ENCODE measurements around the gene SH3BP1.
A peak's percentile ranks its signal among the peaks of the same experiment; 100 is the strongest.
"Not testable (repeated sequence)": the region's sequence is repeated elsewhere in the genome, so short reads cannot be mapped to it uniquely, and the experiment has no call there.

Gene SH3BP1

DNA sequence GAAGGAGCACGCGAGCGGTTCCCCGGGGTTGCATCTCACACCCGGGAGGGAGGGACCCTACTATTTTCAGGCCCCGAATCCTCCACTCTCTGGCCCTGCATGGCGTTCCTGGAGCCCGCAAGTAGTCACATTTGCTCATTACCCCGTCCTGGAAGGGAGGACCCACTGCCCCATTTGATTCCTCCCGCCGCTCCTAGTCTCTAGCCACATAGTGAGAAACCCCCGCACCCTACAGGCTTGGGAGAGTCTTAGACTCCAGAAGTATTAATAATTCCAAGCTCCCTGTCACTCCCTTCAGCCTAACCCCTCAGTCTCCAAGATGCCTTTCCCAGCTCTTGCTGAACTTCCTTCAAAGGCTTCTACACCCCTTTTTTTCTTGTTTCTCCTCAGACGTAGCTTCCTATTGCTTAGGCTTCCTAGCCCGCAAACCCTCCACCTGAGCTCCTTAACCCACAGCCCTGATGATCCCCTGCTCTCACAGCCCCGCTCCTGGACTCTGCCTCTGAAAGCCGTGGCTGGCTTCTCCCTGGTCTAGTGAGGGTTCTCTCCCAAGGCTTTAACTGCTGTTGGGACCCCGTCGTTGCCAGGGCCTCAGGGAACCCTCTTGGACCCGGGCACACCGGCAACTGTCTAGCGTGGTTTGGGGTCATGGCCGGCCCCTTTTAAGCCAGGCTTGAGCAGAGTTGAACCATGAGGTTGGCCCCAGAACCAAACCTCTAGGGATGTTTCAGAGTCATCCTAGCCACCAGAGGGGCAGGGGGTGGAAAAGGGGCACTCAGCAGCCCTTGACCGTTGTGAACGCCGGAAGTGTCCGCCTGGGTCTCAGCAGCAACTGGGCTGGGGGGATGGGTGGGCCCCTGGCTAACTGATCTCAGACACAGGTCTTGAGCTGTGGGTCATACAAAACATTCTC lies 30.0 kb upstream of the SH3BP1 start:
- peaks cover 42% of the 10 kb centered on the region for H3K4me1 ChIP-seq (ENCODE audit: control insufficient read depth, low read length)

DNA sequence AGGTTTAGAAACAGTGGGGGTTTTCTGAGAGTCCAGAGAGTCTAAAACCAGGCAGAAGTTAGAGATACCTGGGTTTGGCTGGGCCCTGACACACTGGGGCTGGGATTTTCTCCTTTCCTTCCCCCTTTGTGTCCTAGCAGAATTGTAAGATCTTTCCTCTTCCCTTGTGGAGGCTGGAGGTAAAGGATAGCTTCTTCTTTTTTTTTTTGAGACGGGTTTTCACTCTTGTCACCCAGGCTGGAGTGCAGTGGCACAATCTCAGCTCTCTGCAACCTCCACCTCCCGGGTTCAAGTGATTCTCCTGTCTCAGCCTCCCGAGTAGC lies 29.4 kb upstream of the SH3BP1 start:
- H4K20me1 ChIP-seq (ENCODE audit: control insufficient read depth, insufficient read depth, low read depth, low read length); H3K27me3 ChIP-seq (ENCODE audit: control insufficient read depth, low read length); H3K9me3 ChIP-seq (ENCODE audit: control insufficient read depth, insufficient read depth, low read length); H3K9me2 ChIP-seq (replicated peaks; ENCODE audit: control insufficient read depth, low read length): not testable (repeated sequence)
- peaks cover 38% of the 10 kb centered on the region for H3K4me1 ChIP-seq (ENCODE audit: control insufficient read depth, low read length)
- peaks cover 44% of the 10 kb centered on the region for H3K79me2 ChIP-seq (ENCODE audit: control insufficient read depth, low read length)
- H3F3A ChIP-seq (ENCODE audit: control insufficient read depth, insufficient read depth) = peaks cover 11% of the 10 kb centered on the region
- peaks cover 46% of the 10 kb centered on the region for H3K36me3 ChIP-seq (ENCODE audit: control insufficient read depth, low read length)
- H3K4me3 ChIP-seq (ENCODE audit: low read length) = peak overlapping the region; percentile 98
- H3K4me2 ChIP-seq (ENCODE audit: low read length) = peak overlapping the region; percentile 95
- H3K27ac ChIP-seq (ENCODE audit: low read depth, low read length) = peak overlapping the region; percentile 95

More for the DNA sequence above, 30.0 kb upstream of the SH3BP1 start:
- no peaks in the 10 kb centered on the region for H4K20me1 ChIP-seq (ENCODE audit: control insufficient read depth, insufficient read depth, low read depth, low read length)
- H3K79me2 ChIP-seq (ENCODE audit: control insufficient read depth, low read length) = peaks cover 44% of the 10 kb centered on the region
- H3K4me2 ChIP-seq (ENCODE audit: low read length) = peak overlapping the region; percentile 95
- peaks cover 41% of the 10 kb centered on the region for H3K36me3 ChIP-seq (ENCODE audit: control insufficient read depth, low read length)
- no peaks in the 10 kb centered on the region for H3K9me3 ChIP-seq (ENCODE audit: control insufficient read depth, insufficient read depth, low read length)
- peaks cover 11% of the 10 kb centered on the region for H3F3A ChIP-seq (ENCODE audit: control insufficient read depth, insufficient read depth)
- TF ChIP-seq EZH2phosphoT487 (IDR thresholded peaks at IDR 0.05; ENCODE audit: borderline replicate concordance, low read length) = no peak
- TF ChIP-seq, protein P1, sequence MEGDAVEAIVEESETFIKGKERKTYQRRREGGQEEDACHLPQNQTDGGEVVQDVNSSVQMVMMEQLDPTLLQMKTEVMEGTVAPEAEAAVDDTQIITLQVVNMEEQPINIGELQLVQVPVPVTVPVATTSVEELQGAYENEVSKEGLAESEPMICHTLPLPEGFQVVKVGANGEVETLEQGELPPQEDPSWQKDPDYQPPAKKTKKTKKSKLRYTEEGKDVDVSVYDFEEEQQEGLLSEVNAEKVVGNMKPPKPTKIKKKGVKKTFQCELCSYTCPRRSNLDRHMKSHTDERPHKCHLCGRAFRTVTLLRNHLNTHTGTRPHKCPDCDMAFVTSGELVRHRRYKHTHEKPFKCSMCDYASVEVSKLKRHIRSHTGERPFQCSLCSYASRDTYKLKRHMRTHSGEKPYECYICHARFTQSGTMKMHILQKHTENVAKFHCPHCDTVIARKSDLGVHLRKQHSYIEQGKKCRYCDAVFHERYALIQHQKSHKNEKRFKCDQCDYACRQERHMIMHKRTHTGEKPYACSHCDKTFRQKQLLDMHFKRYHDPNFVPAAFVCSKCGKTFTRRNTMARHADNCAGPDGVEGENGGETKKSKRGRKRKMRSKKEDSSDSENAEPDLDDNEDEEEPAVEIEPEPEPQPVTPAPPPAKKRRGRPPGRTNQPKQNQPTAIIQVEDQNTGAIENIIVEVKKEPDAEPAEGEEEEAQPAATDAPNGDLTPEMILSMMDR (IDR thresholded peaks at IDR 0.05; ENCODE audit: low read depth, low read length, poor library complexity, severe bottlenecking) = no peak
- H3K4me3 ChIP-seq (ENCODE audit: low read length) = peak overlapping the region; percentile 98
- peak overlapping the region; percentile 95 for H3K27ac ChIP-seq (ENCODE audit: low read depth, low read length)
- H3K9me2 ChIP-seq (replicated peaks; ENCODE audit: control insufficient read depth, low read length) = no peaks in the 10 kb centered on the region
- H3K27me3 ChIP-seq (ENCODE audit: control insufficient read depth, low read length) = no peaks in the 10 kb centered on the region

DNA sequence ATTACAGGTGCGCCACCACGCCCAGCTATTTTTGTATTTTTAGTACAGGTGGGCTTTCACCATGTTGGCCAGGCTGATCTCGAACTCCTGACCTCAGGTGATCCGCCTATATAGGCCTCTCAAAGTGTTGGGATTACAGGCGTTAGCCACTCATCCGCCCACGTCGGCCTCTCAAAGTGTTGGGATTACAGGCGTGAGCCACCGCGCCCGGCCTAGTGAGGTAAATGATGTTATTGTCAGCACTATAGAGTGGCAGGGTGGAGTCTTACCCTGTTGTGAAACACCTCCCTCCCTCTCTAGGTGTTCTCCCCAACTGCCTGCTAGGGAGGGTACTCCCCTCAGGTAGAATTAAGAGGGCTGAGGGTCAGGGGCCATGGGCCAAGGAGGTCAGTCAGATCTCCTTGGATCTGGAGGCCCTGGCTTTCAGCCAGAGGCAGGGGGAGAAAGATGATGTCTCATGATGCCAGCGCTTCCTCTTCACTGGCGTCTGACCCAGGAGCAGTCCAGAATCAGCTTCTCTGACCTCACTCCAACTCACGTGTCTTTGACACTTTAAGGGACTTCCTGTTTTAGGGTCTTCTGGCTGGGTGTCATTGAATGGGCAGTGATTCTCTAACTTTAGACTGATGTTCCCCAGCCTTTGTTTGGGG lies 28.9 kb upstream of the SH3BP1 start:
- Histone ChIP-seq H3K4me2 (ENCODE audit: low read length) (peak overlapping the region; percentile 95), H3F3A (ENCODE audit: control insufficient read depth, insufficient read depth) (peaks cover 11% of the 10 kb centered on the region), H3K9me2 (replicated peaks; ENCODE audit: control insufficient read depth, low read length) (no peaks in the 10 kb centered on the region), H3K9me3 (ENCODE audit: control insufficient read depth, insufficient read depth, low read length) (no peaks in the 10 kb centered on the region), H4K20me1 (ENCODE audit: control insufficient read depth, insufficient read depth, low read depth, low read length) (no peaks in the 10 kb centered on the region), H3K27me3 (ENCODE audit: control insufficient read depth, low read length) (no peaks in the 10 kb centered on the region), H3K4me1 (ENCODE audit: control insufficient read depth, low read length) (peaks cover 35% of the 10 kb centered on the region), H3K36me3 (ENCODE audit: control insufficient read depth, low read length) (peaks cover 46% of the 10 kb centered on the region), H3K4me3 (ENCODE audit: low read length) (peak overlapping the region; percentile 98), H3K27ac (ENCODE audit: low read depth, low read length) (peak overlapping the region; percentile 95; the same call in 1 of the 2 replicates), H3K79me2 (ENCODE audit: control insufficient read depth, low read length) (peaks cover 44% of the 10 kb centered on the region)
- TF ChIP-seq EZH2phosphoT487 (IDR thresholded peaks at IDR 0.05; ENCODE audit: borderline replicate concordance, low read length) = no peak
- TF ChIP-seq, protein P1 (IDR thresholded peaks at IDR 0.05; ENCODE audit: low read depth, low read length, poor library complexity, severe bottlenecking) = no peak

DNA sequence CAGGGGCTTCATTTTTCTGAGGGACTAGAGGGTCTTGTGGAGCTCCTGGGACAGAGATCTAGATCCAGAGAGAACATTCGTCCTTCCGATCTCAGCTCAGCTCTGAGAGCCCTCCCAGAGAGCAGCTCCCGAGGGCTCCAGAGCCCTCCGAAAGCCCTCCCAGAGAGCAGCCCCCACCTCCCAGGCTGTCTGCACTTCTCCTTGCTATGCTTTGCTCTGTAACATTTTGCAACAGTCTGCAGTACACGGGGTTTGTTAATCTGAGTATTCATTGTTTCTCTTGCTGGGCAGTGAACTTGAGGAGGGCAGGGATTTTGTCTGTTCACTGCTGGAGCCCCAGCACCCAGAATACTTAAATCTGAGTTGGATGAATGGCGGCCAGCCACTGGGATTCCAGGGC lies 28.3 kb upstream of the SH3BP1 start:
- H4K20me1 ChIP-seq (ENCODE audit: control insufficient read depth, insufficient read depth, low read depth, low read length) = no peaks in the 10 kb centered on the region
- no peak overlapping the region for H3K27ac ChIP-seq (ENCODE audit: low read depth, low read length)
- H3K4me2 ChIP-seq (ENCODE audit: low read length) = peak overlapping the region; percentile 95
- peaks cover 11% of the 10 kb centered on the region for H3F3A ChIP-seq (ENCODE audit: control insufficient read depth, insufficient read depth)
- TF ChIP-seq, protein P1 (IDR thresholded peaks at IDR 0.05; ENCODE audit: low read depth, low read length, poor library complexity, severe bottlenecking) = no peak
- TF ChIP-seq EZH2phosphoT487 (IDR thresholded peaks at IDR 0.05; ENCODE audit: borderline replicate concordance, low read length) = no peak
- no peaks in the 10 kb centered on the region for H3K27me3 ChIP-seq (ENCODE audit: control insufficient read depth, low read length)
- no peaks in the 10 kb centered on the region for H3K9me2 ChIP-seq (replicated peaks; ENCODE audit: control insufficient read depth, low read length)
- H3K79me2 ChIP-seq (ENCODE audit: control insufficient read depth, low read length) = peaks cover 44% of the 10 kb centered on the region
- H3K4me3 ChIP-seq (ENCODE audit: low read length) = peak overlapping the region; percentile 98
- H3K36me3 ChIP-seq (ENCODE audit: control insufficient read depth, low read length) = peaks cover 49% of the 10 kb centered on the region
- no peaks in the 10 kb centered on the region for H3K9me3 ChIP-seq (ENCODE audit: control insufficient read depth, insufficient read depth, low read length)
- H3K4me1 ChIP-seq (ENCODE audit: control insufficient read depth, low read length) = peaks cover 38% of the 10 kb centered on the region
